ENCODE results near the gene SLC27A1. TPM values are rescaled to one million over a fixed set of nuclear protein-coding genes. Genes with fewer than 3 reads are reported as not detected.

The SLC27A1 gene
- total RNA-seq, 2 donors from 2014 or later = 11.8 to 16.9 TPM

- peaks cover 3% of the 10 kb centered on the region for H3K9me3 Mint-ChIP-seq
- TF ChIP-seq CTCF (conservative IDR thresholded peaks at IDR 0.05) = no peak
- no peak overlapping the region for H3K27ac Mint-ChIP-seq
- peaks cover 60% of the 10 kb centered on the region for H3K27me3 Mint-ChIP-seq (ENCODE audit: insufficient read depth)
- DNase-seq = no peak
- WGBS, 2 experiments (ENCODE audit: insufficient coverage in 1 of 2, insufficient read length in 1 of 2) = 69 to 91% methylated on average over 6 of the region's 6 CpGs
- H3K4me3 Mint-ChIP-seq = no peak overlapping the region
- Histone ChIP-seq H3K36me3 (ENCODE audit: control insufficient read depth, insufficient read depth, low read length) (no peaks in the 10 kb centered on the region), H3K4me3 (ENCODE audit: low read length) (no peak overlapping the region), H3K27ac (ENCODE audit: low read depth, low read length) (no peak overlapping the region), H3K9me3 (ENCODE audit: control insufficient read depth, low read length) (no peaks in the 10 kb centered on the region), H3K27me3 (ENCODE audit: control insufficient read depth, insufficient read depth, low read length, poor library complexity, severe bottlenecking) (peaks cover 43% of the 10 kb centered on the region), H3K4me1 (ENCODE audit: control insufficient read depth, insufficient read depth, low read length) (no peaks in the 10 kb centered on the region), H3K9ac (ENCODE audit: extremely low read depth, low read length, poor library complexity, severe bottlenecking) (no peak overlapping the region)
- H3K4me1 Mint-ChIP-seq = peaks cover 5% of the 10 kb centered on the region
- H3K36me3 Mint-ChIP-seq (ENCODE audit: low read depth) = no peaks in the 10 kb centered on the region
Observed at GRCh38 chr19:17457616-17458015, 12.7 kb upstream of the SLC27A1 start.

GRCh38 chr19:17458970-17459369, 11.4 kb upstream of the SLC27A1 start:
- Histone ChIP-seq H3K9ac (ENCODE audit: extremely low read depth, low read length, poor library complexity, severe bottlenecking) (no peak overlapping the region), H3K27me3 (ENCODE audit: control insufficient read depth, insufficient read depth, low read length, poor library complexity, severe bottlenecking) (peaks cover 38% of the 10 kb centered on the region), H3K4me3 (ENCODE audit: low read length) (no peak overlapping the region), H3K4me1 (ENCODE audit: control insufficient read depth, insufficient read depth, low read length) (no peaks in the 10 kb centered on the region), H3K36me3 (ENCODE audit: control insufficient read depth, insufficient read depth, low read length) (no peaks in the 10 kb centered on the region), H3K9me3 (ENCODE audit: control insufficient read depth, low read length) (no peaks in the 10 kb centered on the region), H3K27ac (ENCODE audit: low read depth, low read length) (no peak overlapping the region)
- 91 to 92% methylated on average over 2 to 3 of the region's 3 CpGs for WGBS, 2 experiments (ENCODE audit: insufficient coverage in 1 of 2, insufficient read length in 1 of 2)
- H3K9me3 Mint-ChIP-seq = no peaks in the 10 kb centered on the region
- peaks cover 3% of the 10 kb centered on the region for H3K4me1 Mint-ChIP-seq
- no peak for TF ChIP-seq CTCF (conservative IDR thresholded peaks at IDR 0.05)
- no peaks in the 10 kb centered on the region for H3K36me3 Mint-ChIP-seq (ENCODE audit: low read depth)
- H3K27me3 Mint-ChIP-seq (ENCODE audit: insufficient read depth) = peaks cover 51% of the 10 kb centered on the region
- no peak overlapping the region for H3K4me3 Mint-ChIP-seq
- no peak overlapping the region for H3K27ac Mint-ChIP-seq
- no peak for DNase-seq

- no peak within 1 kb of the TSS for H3K27ac Mint-ChIP-seq
- no peak within 1 kb of the TSS for H3K27ac ChIP-seq (ENCODE audit: low read depth, low read length)
- no peaks in the 10 kb centered on the region for H3K9me3 Mint-ChIP-seq
- WGBS, 2 experiments (ENCODE audit: insufficient coverage in 1 of 2, insufficient read length in 1 of 2) = 88 to 91% methylated on average over 22 to 26 of the region's 26 CpGs
- H3K9me3 ChIP-seq (ENCODE audit: control insufficient read depth, low read length) = no peaks in the 10 kb centered on the region
- no peak for TF ChIP-seq CTCF (conservative IDR thresholded peaks at IDR 0.05)
- peaks cover 38% of the 10 kb centered on the region for H3K27me3 Mint-ChIP-seq (ENCODE audit: insufficient read depth)
- no peaks in the 10 kb centered on the region for H3K4me1 ChIP-seq (ENCODE audit: control insufficient read depth, insufficient read depth, low read length)
- peaks cover 24% of the 10 kb centered on the region for H3K27me3 ChIP-seq (ENCODE audit: control insufficient read depth, insufficient read depth, low read length, poor library complexity, severe bottlenecking)
- H3K4me1 Mint-ChIP-seq = no peaks in the 10 kb centered on the region
- H3K36me3 Mint-ChIP-seq (ENCODE audit: low read depth) = no peaks in the 10 kb centered on the region
- no peak for DNase-seq
- H3K4me3 ChIP-seq (ENCODE audit: low read length) = no peak within 1 kb of the TSS
- no peaks in the 10 kb centered on the region for H3K36me3 ChIP-seq (ENCODE audit: control insufficient read depth, insufficient read depth, low read length)
- no peak within 1 kb of the TSS for H3K9ac ChIP-seq (ENCODE audit: extremely low read depth, low read length, poor library complexity, severe bottlenecking)
- no peak within 1 kb of the TSS for H3K4me3 Mint-ChIP-seq
Observed at GRCh38 chr19:17460372-17461230, 9.7 kb upstream of the SLC27A1 start, which contains the start of gene NXNL1. Gene NXNL1, minus strand, starts transcription at chr19:17460926. Its CDS starts 57 bp downstream, at chr19:17460869.
